WTC11 (cell line): Measurements from ENCODE around the gene PSMC3.

ENCODE experiments used
- TF ChIP-seq, protein P1 (sequence below): fragments of 200-600 bp; IDR thresholded peaks from 2 replicates; pipeline ENCODE4 v1.8.0; 2022; ENCODE audit warnings: antibody characterized with exemption
- TF ChIP-seq, protein P2 (sequence below): sonication (generic); formaldehyde crosslinking; IDR thresholded peaks from 2 replicates; pipeline ENCODE4 v1.8.0; 2023; ENCODE audit warnings: mild to moderate bottlenecking, missing genetic modification reagents

DNA sequence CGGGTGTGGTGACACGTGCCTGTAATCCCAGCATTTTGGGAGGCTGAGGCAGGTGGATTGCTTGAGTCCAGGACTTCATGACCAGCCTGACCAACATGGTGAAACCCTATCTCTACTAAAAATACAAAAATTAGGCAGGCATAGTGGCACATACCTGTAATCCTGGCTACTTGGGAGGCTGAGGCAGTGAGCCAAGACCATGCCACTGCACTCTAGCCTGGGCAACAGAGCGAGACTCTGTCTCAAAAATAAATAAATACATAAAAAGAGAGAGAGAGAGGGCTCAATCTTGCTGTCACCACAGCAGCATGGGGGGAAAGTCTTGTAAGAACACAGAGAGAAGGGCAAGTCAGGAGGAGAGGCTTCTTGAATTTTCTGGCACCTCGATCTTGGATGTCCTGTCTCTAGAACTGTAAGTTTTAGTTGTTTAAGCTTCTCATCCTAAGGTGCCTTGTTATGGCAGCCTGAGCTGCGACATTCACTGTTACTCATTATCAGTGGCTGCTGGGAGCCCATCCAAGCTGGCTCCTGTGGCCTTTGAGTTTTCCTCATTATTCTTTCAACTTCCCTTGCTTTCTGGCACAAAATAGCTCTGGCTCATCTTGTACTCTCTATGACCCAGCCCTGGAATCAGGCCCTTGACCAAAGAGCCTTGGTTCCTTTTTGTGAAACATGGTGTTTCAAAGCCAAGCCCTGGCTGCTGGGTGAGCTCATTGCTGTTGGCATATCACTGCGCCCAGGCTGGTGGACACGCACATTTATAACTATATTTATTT lies 8.0 kb upstream of the PSMC3 start:
- TF ChIP-seq, protein P1, sequence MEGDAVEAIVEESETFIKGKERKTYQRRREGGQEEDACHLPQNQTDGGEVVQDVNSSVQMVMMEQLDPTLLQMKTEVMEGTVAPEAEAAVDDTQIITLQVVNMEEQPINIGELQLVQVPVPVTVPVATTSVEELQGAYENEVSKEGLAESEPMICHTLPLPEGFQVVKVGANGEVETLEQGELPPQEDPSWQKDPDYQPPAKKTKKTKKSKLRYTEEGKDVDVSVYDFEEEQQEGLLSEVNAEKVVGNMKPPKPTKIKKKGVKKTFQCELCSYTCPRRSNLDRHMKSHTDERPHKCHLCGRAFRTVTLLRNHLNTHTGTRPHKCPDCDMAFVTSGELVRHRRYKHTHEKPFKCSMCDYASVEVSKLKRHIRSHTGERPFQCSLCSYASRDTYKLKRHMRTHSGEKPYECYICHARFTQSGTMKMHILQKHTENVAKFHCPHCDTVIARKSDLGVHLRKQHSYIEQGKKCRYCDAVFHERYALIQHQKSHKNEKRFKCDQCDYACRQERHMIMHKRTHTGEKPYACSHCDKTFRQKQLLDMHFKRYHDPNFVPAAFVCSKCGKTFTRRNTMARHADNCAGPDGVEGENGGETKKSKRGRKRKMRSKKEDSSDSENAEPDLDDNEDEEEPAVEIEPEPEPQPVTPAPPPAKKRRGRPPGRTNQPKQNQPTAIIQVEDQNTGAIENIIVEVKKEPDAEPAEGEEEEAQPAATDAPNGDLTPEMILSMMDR: no peak
- TF ChIP-seq, protein P2, sequence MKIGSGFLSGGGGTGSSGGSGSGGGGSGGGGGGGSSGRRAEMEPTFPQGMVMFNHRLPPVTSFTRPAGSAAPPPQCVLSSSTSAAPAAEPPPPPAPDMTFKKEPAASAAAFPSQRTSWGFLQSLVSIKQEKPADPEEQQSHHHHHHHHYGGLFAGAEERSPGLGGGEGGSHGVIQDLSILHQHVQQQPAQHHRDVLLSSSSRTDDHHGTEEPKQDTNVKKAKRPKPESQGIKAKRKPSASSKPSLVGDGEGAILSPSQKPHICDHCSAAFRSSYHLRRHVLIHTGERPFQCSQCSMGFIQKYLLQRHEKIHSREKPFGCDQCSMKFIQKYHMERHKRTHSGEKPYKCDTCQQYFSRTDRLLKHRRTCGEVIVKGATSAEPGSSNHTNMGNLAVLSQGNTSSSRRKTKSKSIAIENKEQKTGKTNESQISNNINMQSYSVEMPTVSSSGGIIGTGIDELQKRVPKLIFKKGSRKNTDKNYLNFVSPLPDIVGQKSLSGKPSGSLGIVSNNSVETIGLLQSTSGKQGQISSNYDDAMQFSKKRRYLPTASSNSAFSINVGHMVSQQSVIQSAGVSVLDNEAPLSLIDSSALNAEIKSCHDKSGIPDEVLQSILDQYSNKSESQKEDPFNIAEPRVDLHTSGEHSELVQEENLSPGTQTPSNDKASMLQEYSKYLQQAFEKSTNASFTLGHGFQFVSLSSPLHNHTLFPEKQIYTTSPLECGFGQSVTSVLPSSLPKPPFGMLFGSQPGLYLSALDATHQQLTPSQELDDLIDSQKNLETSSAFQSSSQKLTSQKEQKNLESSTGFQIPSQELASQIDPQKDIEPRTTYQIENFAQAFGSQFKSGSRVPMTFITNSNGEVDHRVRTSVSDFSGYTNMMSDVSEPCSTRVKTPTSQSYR: no peak
